ENCODE measurements around the gene ARHGAP30.
A peak's percentile ranks its signal among the peaks of the same experiment; 100 is the strongest.

The ARHGAP30 gene

GRCh38 chr1:161096530-161096929, 26.8 kb upstream of the ARHGAP30 start:
- no peak for TF ChIP-seq CTCF (conservative IDR thresholded peaks at IDR 0.05; ENCODE audit: low read depth, low read length)
- DNase-seq (ENCODE audit: low read depth) = peak; percentile 69
- H3K4me3 ChIP-seq (ENCODE audit: low read depth, low read length) = no peak overlapping the region

GRCh38 chr1:161096015-161096414, 26.3 kb upstream of the ARHGAP30 start:
- no peak for DNase-seq (ENCODE audit: low read depth)
- TF ChIP-seq CTCF (conservative IDR thresholded peaks at IDR 0.05; ENCODE audit: low read depth, low read length) = no peak
- H3K4me3 ChIP-seq (ENCODE audit: low read depth, low read length) = no peak overlapping the region

- H3K4me3 ChIP-seq (ENCODE audit: low read depth, low read length) = no peak overlapping the region
- DNase-seq (ENCODE audit: low read depth) = no peak
- no peak for TF ChIP-seq CTCF (conservative IDR thresholded peaks at IDR 0.05; ENCODE audit: low read depth, low read length)
These were observed 25.5 kb upstream of the ARHGAP30 start for GRCh38 chr1:161095230-161095629.

GRCh38 chr1:161094481-161094880, 24.8 kb upstream of the ARHGAP30 start:
- DNase-seq (ENCODE audit: low read depth) = no peak
- no peak for TF ChIP-seq CTCF (conservative IDR thresholded peaks at IDR 0.05; ENCODE audit: low read depth, low read length)
- H3K4me3 ChIP-seq (ENCODE audit: low read depth, low read length) = no peak overlapping the region

- no peak overlapping the region for H3K4me3 ChIP-seq (ENCODE audit: low read depth, low read length)
- DNase-seq (ENCODE audit: low read depth) = no peak
- no peak for TF ChIP-seq CTCF (conservative IDR thresholded peaks at IDR 0.05; ENCODE audit: low read depth, low read length)
These were observed 22.9 kb upstream of the ARHGAP30 start for GRCh38 chr1:161092621-161093028.

GRCh38 chr1:161091796-161092507, 22.3 kb upstream of the ARHGAP30 start:
- TF ChIP-seq CTCF (conservative IDR thresholded peaks at IDR 0.05; ENCODE audit: low read depth, low read length) = no peak

GRCh38 chr1:161091093-161091492, 21.4 kb upstream of the ARHGAP30 start:
- no peak for DNase-seq (ENCODE audit: low read depth)

More at GRCh38 chr1:161091796-161092507, 22.3 kb upstream of the ARHGAP30 start:
- no peak for DNase-seq (ENCODE audit: low read depth)
- H3K4me3 ChIP-seq (ENCODE audit: low read depth, low read length) = no peak overlapping the region

More at GRCh38 chr1:161091093-161091492, 21.4 kb upstream of the ARHGAP30 start:
- H3K4me3 ChIP-seq (ENCODE audit: low read depth, low read length) = no peak overlapping the region
- no peak for TF ChIP-seq CTCF (conservative IDR thresholded peaks at IDR 0.05; ENCODE audit: low read depth, low read length)
